ENCODE measurements around the gene MRPL52. TPM values are rescaled to one million over a fixed set of nuclear protein-coding genes. Genes with fewer than 3 reads are reported as not detected.

MRPL52 gene
- total and polyA plus RNA-seq, 2 of the 13 experiments (the other 11 are each of a cell fraction or from before 2014, with no cell fraction given): 118 to 329 TPM

DNA sequence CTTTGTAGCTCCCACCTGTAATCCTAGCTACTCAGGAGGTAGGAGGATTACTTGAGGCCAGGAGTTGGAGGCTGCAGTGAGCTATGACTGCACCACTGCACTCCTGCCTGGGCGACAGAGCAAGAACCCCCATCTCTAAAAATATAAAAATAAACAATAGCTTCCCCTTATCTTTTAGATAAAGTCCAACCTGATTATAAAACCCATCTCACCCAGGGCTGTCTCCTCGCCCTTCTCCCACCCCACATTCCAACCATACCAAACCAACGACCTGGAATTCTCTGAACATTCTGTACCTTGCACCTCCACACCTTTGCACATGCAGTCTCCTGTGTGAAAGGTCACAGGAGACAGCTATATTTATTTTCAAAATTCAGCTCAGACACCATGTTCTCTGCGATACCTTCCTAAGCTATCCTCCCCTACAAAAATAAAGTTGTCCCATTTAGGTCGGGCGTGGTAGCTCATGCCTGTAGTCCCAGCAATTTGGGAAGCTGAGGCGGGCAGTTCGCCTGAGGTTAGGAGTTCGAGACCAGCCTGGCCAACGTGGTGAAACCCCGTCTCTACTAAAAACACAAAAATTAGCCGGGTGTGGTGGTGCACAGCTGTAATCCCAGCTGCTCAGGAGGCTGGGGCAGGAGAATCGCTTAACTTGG is 22.1 kb upstream of the MRPL52 start (continued):
- peak; percentile 56; the same call in 1 of the 2 replicates for TF ChIP-seq SOX5 (CRISPR knock-in tag; IDR thresholded peaks at IDR 0.05; ENCODE audit: borderline replicate concordance)
- TF ChIP-seq ZNF34 (CRISPR knock-in tag; IDR thresholded peaks at IDR 0.05; ENCODE audit: borderline replicate concordance): no peak
- no peak for TF ChIP-seq E2F2 (CRISPR knock-in tag; IDR thresholded peaks at IDR 0.05; ENCODE audit: borderline replicate concordance)
- TF ChIP-seq MXD1 (CRISPR knock-in tag; IDR thresholded peaks at IDR 0.05): no peak
- TF ChIP-seq ZSCAN31 (CRISPR knock-in tag; IDR thresholded peaks at IDR 0.05; ENCODE audit: low read depth): peak; percentile 71; the same call in 1 of the 2 replicates
- no peak for TF ChIP-seq STAT5B (CRISPR knock-in tag; IDR thresholded peaks at IDR 0.05)
- peak; percentile 94 for TF ChIP-seq RXRB (CRISPR knock-in tag; IDR thresholded peaks at IDR 0.05; ENCODE audit: borderline replicate concordance)
- TF ChIP-seq YEATS4 (CRISPR knock-in tag; IDR thresholded peaks at IDR 0.05; ENCODE audit: borderline replicate concordance): no peak
- no peak for TF ChIP-seq ZNF792 (CRISPR knock-in tag; IDR thresholded peaks at IDR 0.05)
- no peak for TF ChIP-seq MTF1 (CRISPR knock-in tag; IDR thresholded peaks at IDR 0.05)
- no peak for TF ChIP-seq ZBTB37 (CRISPR knock-in tag; IDR thresholded peaks at IDR 0.05)
- TF ChIP-seq, protein P1, sequence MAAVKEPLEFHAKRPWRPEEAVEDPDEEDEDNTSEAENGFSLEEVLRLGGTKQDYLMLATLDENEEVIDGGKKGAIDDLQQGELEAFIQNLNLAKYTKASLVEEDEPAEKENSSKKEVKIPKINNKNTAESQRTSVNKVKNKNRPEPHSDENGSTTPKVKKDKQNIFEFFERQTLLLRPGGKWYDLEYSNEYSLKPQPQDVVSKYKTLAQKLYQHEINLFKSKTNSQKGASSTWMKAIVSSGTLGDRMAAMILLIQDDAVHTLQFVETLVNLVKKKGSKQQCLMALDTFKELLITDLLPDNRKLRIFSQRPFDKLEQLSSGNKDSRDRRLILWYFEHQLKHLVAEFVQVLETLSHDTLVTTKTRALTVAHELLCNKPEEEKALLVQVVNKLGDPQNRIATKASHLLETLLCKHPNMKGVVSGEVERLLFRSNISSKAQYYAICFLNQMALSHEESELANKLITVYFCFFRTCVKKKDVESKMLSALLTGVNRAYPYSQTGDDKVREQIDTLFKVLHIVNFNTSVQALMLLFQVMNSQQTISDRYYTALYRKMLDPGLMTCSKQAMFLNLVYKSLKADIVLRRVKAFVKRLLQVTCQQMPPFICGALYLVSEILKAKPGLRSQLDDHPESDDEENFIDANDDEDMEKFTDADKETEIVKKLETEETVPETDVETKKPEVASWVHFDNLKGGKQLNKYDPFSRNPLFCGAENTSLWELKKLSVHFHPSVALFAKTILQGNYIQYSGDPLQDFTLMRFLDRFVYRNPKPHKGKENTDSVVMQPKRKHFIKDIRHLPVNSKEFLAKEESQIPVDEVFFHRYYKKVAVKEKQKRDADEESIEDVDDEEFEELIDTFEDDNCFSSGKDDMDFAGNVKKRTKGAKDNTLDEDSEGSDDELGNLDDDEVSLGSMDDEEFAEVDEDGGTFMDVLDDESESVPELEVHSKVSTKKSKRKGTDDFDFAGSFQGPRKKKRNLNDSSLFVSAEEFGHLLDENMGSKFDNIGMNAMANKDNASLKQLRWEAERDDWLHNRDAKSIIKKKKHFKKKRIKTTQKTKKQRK (IDR thresholded peaks at IDR 0.05; ENCODE audit: low read length): no peak
- TF ChIP-seq ELK4 (CRISPR knock-in tag; IDR thresholded peaks at IDR 0.05; ENCODE audit: borderline replicate concordance): no peak
- peak; percentile 99 for TF ChIP-seq PPARG (CRISPR knock-in tag; conservative IDR thresholded peaks at IDR 0.05)
- TF ChIP-seq ZNF496 (CRISPR knock-in tag; IDR thresholded peaks at IDR 0.05; ENCODE audit: insufficient replicate concordance): no peak

Data from HepG2 (cell line).